Activated T-helper 2 cell treated with anti-CD3 and anti-CD28 coated beads, Interferon-gamma antibody, Interleukin-2, Interleukin-4, amounts not matched to agents 10 μg/mL and 5 μg/mL and 100 μg/mL, durations not matched to agents 14 hours and 24 hours and 36 hours (primary cell): ENCODE data around the gene KRTAP10-1. TPM values are rescaled to one million over a fixed set of nuclear protein-coding genes. Genes with fewer than 3 reads are reported as not detected.
A peak's percentile ranks its signal among the peaks of the same experiment; 100 is the strongest.
"Not testable (repeated sequence)": the region's sequence is repeated elsewhere in the genome, so short reads cannot be mapped to it uniquely, and the experiment has no call there.

Experiments used
- DNase-seq: peaks from one replicate; pipeline ENCODE4 v3.0.0; 2021; ENCODE audit warnings: low spot score
- H3K27ac Mint-ChIP-seq: one replicate; pipeline ENCODE4 v1.8.0; 2021; ENCODE audit warnings: mixed read lengths
- H3K27me3 Mint-ChIP-seq: one replicate; pipeline ENCODE4 v1.8.0; 2021; ENCODE audit warnings: low read depth, mixed read lengths
- H3K36me3 Mint-ChIP-seq: one replicate; pipeline ENCODE4 v1.8.0; 2021; ENCODE audit warnings: low read depth, mixed read lengths
- H3K4me1 Mint-ChIP-seq: one replicate; pipeline ENCODE4 v1.8.0; 2021; ENCODE audit warnings: low read depth, mixed read lengths
- H3K4me3 Mint-ChIP-seq: one replicate; pipeline ENCODE4 v1.8.0; 2021; ENCODE audit warnings: low read depth, mild to moderate bottlenecking, moderate library complexity, mixed read lengths
- H3K9me3 Mint-ChIP-seq: one replicate; pipeline ENCODE4 v1.8.0; 2021; ENCODE audit warnings: mixed read lengths
- intact Hi-C: fragments of 100-400 bp; cut with micrococcal nuclease; formaldehyde crosslinking; loops from one replicate; pipeline ENCODE4 v1.15.1; 2023
- total RNA-seq: library from RNA; stranded (reverse); gene quantifications from 2 replicates; pipeline ENCODE4 v1.2.3, GENCODE V29; 2022

The KRTAP10-1 gene
- total RNA-seq, 1 donor from 2014 or later, result not detected

- Mint-ChIP-seq H3K4me1 (no peaks in the 10 kb centered on the region), H3K9me3 (no peaks in the 10 kb centered on the region), H3K36me3 (no peaks in the 10 kb centered on the region), H3K27ac (no peak overlapping the region), H3K4me3 (no peak overlapping the region), H3K27me3 (no peaks in the 10 kb centered on the region)
- intact Hi-C loops, result loop anchor here (1.0 kb wide), 1 partner anchor 283 kb away; no protein-coding TSS in a partner anchor
- DNase-seq, result peak; percentile 66
Measured at GRCh38 chr21:44510508-44511218, 29.3 kb downstream of the KRTAP10-1 start.

- H3K9me3 Mint-ChIP-seq, result no peaks in the 10 kb centered on the region
- no peaks in the 10 kb centered on the region for H3K36me3 Mint-ChIP-seq
- no peaks in the 10 kb centered on the region for H3K4me1 Mint-ChIP-seq
- DNase-seq, result no peak
- H3K27me3 Mint-ChIP-seq, result no peaks in the 10 kb centered on the region
- intact Hi-C loops, result loop anchor here (1.0 kb wide), 1 partner anchor 283 kb away; no protein-coding TSS in a partner anchor
- H3K27ac Mint-ChIP-seq, result no peak overlapping the region
- no peak overlapping the region for H3K4me3 Mint-ChIP-seq
Measured at GRCh38 chr21:44510109-44510507, 29.9 kb downstream of the KRTAP10-1 start.

- H3K4me3 Mint-ChIP-seq, result no peak overlapping the region
- H3K36me3 Mint-ChIP-seq, result no peaks in the 10 kb centered on the region
- no peak overlapping the region for H3K27ac Mint-ChIP-seq
- no peak for DNase-seq
- no peaks in the 10 kb centered on the region for H3K9me3 Mint-ChIP-seq
- no peaks in the 10 kb centered on the region for H3K27me3 Mint-ChIP-seq
- intact Hi-C loops, result no loop called here
- no peaks in the 10 kb centered on the region for H3K4me1 Mint-ChIP-seq
Measured at GRCh38 chr21:44509539-44509938, 30.5 kb downstream of the KRTAP10-1 start.

- Mint-ChIP-seq H3K4me1 (no peaks in the 10 kb centered on the region), H3K36me3 (no peaks in the 10 kb centered on the region), H3K27me3 (no peaks in the 10 kb centered on the region), H3K27ac (no peak overlapping the region), H3K4me3 (no peak overlapping the region), H3K9me3 (no peaks in the 10 kb centered on the region)
- intact Hi-C loops, result no loop called here
- no peak for DNase-seq
Measured at GRCh38 chr21:44508711-44509445, 31.1 kb downstream of the KRTAP10-1 start.

- no peak overlapping the region for H3K27ac Mint-ChIP-seq
- no peak for DNase-seq
- H3K36me3 Mint-ChIP-seq, result no peaks in the 10 kb centered on the region
- H3K9me3 Mint-ChIP-seq, result no peaks in the 10 kb centered on the region
- H3K27me3 Mint-ChIP-seq, result no peaks in the 10 kb centered on the region
- H3K4me3 Mint-ChIP-seq, result no peak overlapping the region
- no peaks in the 10 kb centered on the region for H3K4me1 Mint-ChIP-seq
- intact Hi-C loops, result no loop called here
Measured at GRCh38 chr21:44508426-44508710, 31.6 kb downstream of the KRTAP10-1 start.

- Mint-ChIP-seq H3K9me3 (no peaks in the 10 kb centered on the region), H3K27me3 (no peaks in the 10 kb centered on the region), H3K4me1 (no peaks in the 10 kb centered on the region), H3K36me3 (no peaks in the 10 kb centered on the region), H3K4me3 (no peak overlapping the region), H3K27ac (no peak overlapping the region)
- intact Hi-C loops, result no loop called here
- DNase-seq, result no peak
Measured at GRCh38 chr21:44507673-44508425, 32.1 kb downstream of the KRTAP10-1 start.

GRCh38 chr21:44506279-44507255 is 33.4 kb downstream of the KRTAP10-1 start:
- H3K4me1 Mint-ChIP-seq, result no peaks in the 10 kb centered on the region
- no peak overlapping the region for H3K27ac Mint-ChIP-seq
- no peak for DNase-seq
- no peaks in the 10 kb centered on the region for H3K36me3 Mint-ChIP-seq
- no peak overlapping the region for H3K4me3 Mint-ChIP-seq
- intact Hi-C loops, result no loop called here
- H3K27me3 Mint-ChIP-seq, result no peaks in the 10 kb centered on the region
- H3K9me3 Mint-ChIP-seq, result no peaks in the 10 kb centered on the region

GRCh38 chr21:44505673-44506278 is 34.2 kb downstream of the KRTAP10-1 start:
- H3K27ac Mint-ChIP-seq, result no peak overlapping the region
- H3K9me3 Mint-ChIP-seq, result no peaks in the 10 kb centered on the region
- no peaks in the 10 kb centered on the region for H3K27me3 Mint-ChIP-seq
- no peaks in the 10 kb centered on the region for H3K36me3 Mint-ChIP-seq
- H3K4me1 Mint-ChIP-seq, result no peaks in the 10 kb centered on the region
- no peak overlapping the region for H3K4me3 Mint-ChIP-seq
- intact Hi-C loops, result no loop called here
- no peak for DNase-seq

- Mint-ChIP-seq H3K4me3 (no peak overlapping the region), H3K36me3 (no peaks in the 10 kb centered on the region), H3K27ac (no peak overlapping the region), H3K9me3 (no peaks in the 10 kb centered on the region), H3K27me3 (no peaks in the 10 kb centered on the region), H3K4me1 (no peaks in the 10 kb centered on the region)
- DNase-seq, result no peak
- intact Hi-C loops, result no loop called here
Measured at GRCh38 chr21:44503901-44504399, 36.0 kb downstream of the KRTAP10-1 start.

- intact Hi-C loops, DNase-seq, H3K9me3 Mint-ChIP-seq, H3K27ac Mint-ChIP-seq, H3K4me1 Mint-ChIP-seq, H3K36me3 Mint-ChIP-seq, H3K27me3 Mint-ChIP-seq, H3K4me3 Mint-ChIP-seq: not testable (repeated sequence)
Measured at GRCh38 chr21:44503006-44503889, 36.7 kb downstream of the KRTAP10-1 start.

GRCh38 chr21:44502171-44502958 is 37.6 kb downstream of the KRTAP10-1 start:
- Mint-ChIP-seq H3K4me3 (no peak overlapping the region), H3K9me3 (no peaks in the 10 kb centered on the region), H3K36me3 (no peaks in the 10 kb centered on the region), H3K27me3 (no peaks in the 10 kb centered on the region), H3K27ac (no peak overlapping the region), H3K4me1 (no peaks in the 10 kb centered on the region)
- no peak for DNase-seq
- intact Hi-C loops, result no loop called here
